22Rv1 (cell line): ENCODE measurements around the gene CPNE4.
"Not testable (repeated sequence)": the region's sequence is repeated elsewhere in the genome, so short reads cannot be mapped to it uniquely, and the experiment has no call there.

Experiments
- H3K27ac ChIP-seq: fragments of 450-650 bp; 2 replicates; pipeline ENCODE4 v1.5.1; 2017
- ZFX ChIP-seq: fragments of 450-650 bp; IDR thresholded peaks from 2 replicates; pipeline ENCODE4 v1.6.1; 2017; ENCODE audit warnings: antibody characterized with exemption, borderline replicate concordance
- TF ChIP-seq, protein P1 (sequence below): fragments of 450-650 bp; IDR thresholded peaks from 2 replicates; pipeline ENCODE4 v1.5.1; 2017; ENCODE audit warnings: mild to moderate bottlenecking

CPNE4 gene

DNA sequence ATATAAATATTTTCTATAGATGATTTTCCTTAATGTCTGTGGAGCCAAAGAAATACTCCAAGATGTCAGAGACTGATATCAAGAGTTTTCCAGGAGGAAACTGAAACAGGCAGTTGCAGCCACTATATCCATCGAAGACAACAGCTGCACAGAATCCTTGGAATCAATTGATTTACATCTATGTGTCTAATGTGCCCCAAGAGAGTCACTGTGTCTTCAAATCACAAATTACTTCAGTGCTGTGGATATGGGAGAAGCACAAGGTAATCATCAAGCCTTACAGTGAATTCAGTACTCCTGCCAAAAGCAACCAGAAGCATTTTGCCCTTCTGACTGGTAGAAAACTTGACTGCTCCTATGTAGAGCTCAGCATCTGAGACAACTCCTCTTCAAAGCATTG, 51.1 kb downstream of the CPNE4 start:
- no peak overlapping the region for H3K27ac ChIP-seq
- TF ChIP-seq, protein P1, sequence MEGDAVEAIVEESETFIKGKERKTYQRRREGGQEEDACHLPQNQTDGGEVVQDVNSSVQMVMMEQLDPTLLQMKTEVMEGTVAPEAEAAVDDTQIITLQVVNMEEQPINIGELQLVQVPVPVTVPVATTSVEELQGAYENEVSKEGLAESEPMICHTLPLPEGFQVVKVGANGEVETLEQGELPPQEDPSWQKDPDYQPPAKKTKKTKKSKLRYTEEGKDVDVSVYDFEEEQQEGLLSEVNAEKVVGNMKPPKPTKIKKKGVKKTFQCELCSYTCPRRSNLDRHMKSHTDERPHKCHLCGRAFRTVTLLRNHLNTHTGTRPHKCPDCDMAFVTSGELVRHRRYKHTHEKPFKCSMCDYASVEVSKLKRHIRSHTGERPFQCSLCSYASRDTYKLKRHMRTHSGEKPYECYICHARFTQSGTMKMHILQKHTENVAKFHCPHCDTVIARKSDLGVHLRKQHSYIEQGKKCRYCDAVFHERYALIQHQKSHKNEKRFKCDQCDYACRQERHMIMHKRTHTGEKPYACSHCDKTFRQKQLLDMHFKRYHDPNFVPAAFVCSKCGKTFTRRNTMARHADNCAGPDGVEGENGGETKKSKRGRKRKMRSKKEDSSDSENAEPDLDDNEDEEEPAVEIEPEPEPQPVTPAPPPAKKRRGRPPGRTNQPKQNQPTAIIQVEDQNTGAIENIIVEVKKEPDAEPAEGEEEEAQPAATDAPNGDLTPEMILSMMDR, result no peak
- no peak for TF ChIP-seq ZFX

- TF ChIP-seq ZFX, result no peak
- TF ChIP-seq, protein P1, result no peak
- H3K27ac ChIP-seq, result no peak overlapping the region
These were observed 53.5 kb downstream of the CPNE4 start for GRCh38 chr3:131981323-131981722.

DNA sequence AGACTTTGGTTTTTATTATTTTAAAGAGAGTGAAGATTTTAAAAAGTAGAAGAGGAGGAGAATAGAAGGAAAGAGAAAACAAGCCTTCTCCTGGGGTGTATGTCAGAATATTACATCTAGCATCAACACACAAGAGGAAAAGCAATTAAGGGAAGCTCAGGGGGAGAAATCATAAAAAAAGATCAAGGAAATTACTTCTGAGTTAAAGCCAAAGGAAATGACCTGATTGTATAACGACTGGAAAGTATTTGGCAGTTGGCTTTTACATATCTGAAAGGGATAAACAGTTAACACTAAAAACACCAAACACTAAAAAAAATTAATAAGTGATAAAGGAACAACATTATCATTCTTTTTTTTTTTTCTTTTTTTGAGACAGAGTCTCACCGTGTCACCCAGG, 58.4 kb downstream of the CPNE4 start:
- no peak for TF ChIP-seq ZFX
- TF ChIP-seq, protein P1, result no peak
- no peak overlapping the region for H3K27ac ChIP-seq

- H3K27ac ChIP-seq, result no peak overlapping the region
These were observed 59.8 kb downstream of the CPNE4 start for GRCh38 chr3:131975047-131975446.

GRCh38 chr3:131973731-131974130, 61.1 kb downstream of the CPNE4 start:
- TF ChIP-seq, protein P1, result no peak
- no peak for TF ChIP-seq ZFX

More at GRCh38 chr3:131975047-131975446, 59.8 kb downstream of the CPNE4 start:
- TF ChIP-seq ZFX, result no peak
- TF ChIP-seq, protein P1, result no peak

GRCh38 chr3:131972550-131972949, 62.3 kb downstream of the CPNE4 start:
- no peak for TF ChIP-seq ZFX
- TF ChIP-seq, protein P1, result no peak
- H3K27ac ChIP-seq, result no peak overlapping the region

More at GRCh38 chr3:131973731-131974130, 61.1 kb downstream of the CPNE4 start:
- H3K27ac ChIP-seq, result no peak overlapping the region

- no peak overlapping the region for H3K27ac ChIP-seq
- TF ChIP-seq ZFX, result no peak
- TF ChIP-seq, protein P1, result no peak
These were observed 62.7 kb downstream of the CPNE4 start for GRCh38 chr3:131972091-131972490.

DNA sequence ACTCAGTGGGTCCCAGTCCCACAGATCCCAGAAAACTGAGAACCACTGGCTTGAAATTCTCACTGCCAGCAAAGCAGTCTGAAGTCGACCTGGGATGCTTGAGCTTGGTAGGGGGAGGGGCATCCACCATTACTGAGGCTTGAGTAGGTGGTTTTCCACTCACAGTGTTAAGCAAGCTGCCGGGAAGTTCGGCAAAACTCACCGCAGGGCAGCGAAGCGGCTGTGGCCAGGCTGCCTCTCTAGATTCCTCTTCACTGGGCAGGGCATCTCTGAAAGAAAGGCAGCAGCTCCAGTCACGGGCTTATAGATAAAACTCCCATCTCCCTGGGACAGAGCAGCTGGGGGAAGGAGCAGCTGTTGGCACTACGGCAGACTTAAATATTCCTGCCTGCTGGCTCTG, 71.4 kb downstream of the CPNE4 start:
- not testable (repeated sequence) for H3K27ac ChIP-seq
